ENCODE data around the gene PSMD13.

GRCh38 chr11:200224-201003, 36.4 kb upstream of the PSMD13 start:
- no peak for TF ChIP-seq POLR2A (IDR thresholded peaks at IDR 0.05)
- TF ChIP-seq CTCF (IDR thresholded peaks at IDR 0.05), result no peak
